GM19463 (cell line): Measurements from ENCODE around the gene TMEM91.
A peak's percentile ranks its signal among the peaks of the same experiment; 100 is the strongest.
"Not testable (repeated sequence)": the region's sequence is repeated elsewhere in the genome, so short reads cannot be mapped to it uniquely, and the experiment has no call there.

ENCODE experiments used
- ATAC-seq: cut with Tn5 transposase; IDR thresholded peaks from one replicate; pipeline ENCODE4 v1.9.1; 2021; ENCODE audit warnings: mild to moderate bottlenecking, moderate library complexity; ENCODE audit not compliant: unreplicated experiment

Gene TMEM91

GRCh38 chr19:41352609-41353465 is 23.5 kb upstream of the TMEM91 start:
- ATAC-seq = no peak

GRCh38 chr19:41353466-41354342 is 22.6 kb upstream of the TMEM91 start, which contains the start of gene TGFB1:
TSS of gene TGFB1 (minus strand) at chr19:41353922. CDS start at chr19:41353044, 878 bp downstream.
- peak; percentile 46 for ATAC-seq

GRCh38 chr19:41354343-41354953 is 21.9 kb upstream of the TMEM91 start:
- no peak for ATAC-seq

- ATAC-seq = no peak
Observed at GRCh38 chr19:41355035-41355434, 21.3 kb upstream of the TMEM91 start.

- no peak for ATAC-seq
Observed at GRCh38 chr19:41355802-41356201, 20.5 kb upstream of the TMEM91 start.

- no peak for ATAC-seq
Observed at GRCh38 chr19:41356984-41357739, 19.2 kb upstream of the TMEM91 start.

- ATAC-seq = no peak
Observed at GRCh38 chr19:41357746-41358145, 18.6 kb upstream of the TMEM91 start.

- no peak for ATAC-seq
Observed at GRCh38 chr19:41359741-41360140, 16.6 kb upstream of the TMEM91 start.

GRCh38 chr19:41362143-41362847 is 14.0 kb upstream of the TMEM91 start:
- ATAC-seq = no peak

- no peak for ATAC-seq
Observed at GRCh38 chr19:41363371-41363752, 13.0 kb upstream of the TMEM91 start.

- peak; percentile 74 for ATAC-seq
Observed at GRCh38 chr19:41363753-41364523, 12.4 kb upstream of the TMEM91 start, which contains the start of gene B9D2. TSS of gene B9D2 (minus strand) at chr19:41364149. CDS start at chr19:41363519, 630 bp downstream.

GRCh38 chr19:41364524-41365391 is 11.6 kb upstream of the TMEM91 start:
- ATAC-seq = no peak

GRCh38 chr19:41366089-41366488 is 10.2 kb upstream of the TMEM91 start:
- ATAC-seq = no peak

GRCh38 chr19:41367848-41368301 is 8.5 kb upstream of the TMEM91 start:
- ATAC-seq = peak; percentile 38

GRCh38 chr19:41369769-41370168 is 6.6 kb upstream of the TMEM91 start:
- no peak for ATAC-seq

GRCh38 chr19:41371119-41371518 is 5.2 kb upstream of the TMEM91 start:
- not testable (repeated sequence) for ATAC-seq

GRCh38 chr19:41371541-41371940 is 4.8 kb upstream of the TMEM91 start:
- no peak for ATAC-seq

GRCh38 chr19:41372501-41372900 is 3.8 kb upstream of the TMEM91 start:
- ATAC-seq = no peak
